H1 (cell line): ENCODE measurements around the gene ASAP3. TPM values are rescaled to one million over a fixed set of nuclear protein-coding genes. Genes with fewer than 3 reads are reported as not detected.

ENCODE experiments used
- CTCF ChIA-PET: fragments of 300-600 bp; sonication (Branson Sonifier 250); formaldehyde crosslinking; loops from one replicate; lab custom pipeline; 2021; ENCODE audit not compliant: partially characterized antibody; lab: Charles Lee
- POLR2A ChIA-PET: fragments of 300-600 bp; sonication (Branson Sonifier 250); formaldehyde crosslinking; loops from one replicate; lab custom pipeline; 2021; ENCODE audit warnings: inconsistent platforms; ENCODE audit not compliant: partially characterized antibody; lab: Charles Lee
- DNase-seq, 2 experiments: peaks; one replicate each; pipeline versions ENCODE4 v3.0.0 to v3.0.0-alpha.2; 2010 to 2022; ENCODE audit warnings: low spot score in 2 of 2, low read depth in 1 of 2, mixed read lengths in 1 of 2
- FAIRE-seq: peaks from 2 replicates; lab custom pipeline; 2011; peaks lifted over from hg19 to GRCh38; lab: Jason Lieb, UNC
- H2AFZ ChIP-seq: 2 replicates; pipeline ENCODE4 v1.8.1; 2012; ENCODE audit warnings: low read length, inconsistent platforms
- H2AK5ac ChIP-seq: 2 replicates; pipeline ENCODE4 v1.6.1; 2013; ENCODE audit warnings: low read depth, low read length
- H2BK120ac ChIP-seq: replicated peaks from 2 replicates; pipeline ENCODE3; 2013; ENCODE audit warnings: low read depth, low read length, inconsistent platforms
- H2BK12ac ChIP-seq: 2 replicates; pipeline ENCODE4 v1.6.1; 2013; ENCODE audit warnings: low read depth, low read length
- H2BK15ac ChIP-seq: 2 replicates; pipeline ENCODE4 v1.6.1; 2013; ENCODE audit warnings: low read length
- H2BK20ac ChIP-seq: 2 replicates; pipeline ENCODE4 v1.6.1; 2013; ENCODE audit warnings: low read length
- H2BK5ac ChIP-seq: 2 replicates; pipeline ENCODE4 v1.6.1; 2013; ENCODE audit warnings: low read depth, low read length
- H3K14ac ChIP-seq: 2 replicates; pipeline ENCODE4 v1.6.1; 2013; ENCODE audit warnings: inconsistent platforms; ENCODE audit not compliant: insufficient read length
- H3K18ac ChIP-seq: 2 replicates; pipeline ENCODE4 v1.6.1; 2013; ENCODE audit warnings: low read length; ENCODE audit errors: extremely low read depth
- H3K23ac ChIP-seq: 2 replicates; pipeline ENCODE4 v1.6.1; 2013; ENCODE audit warnings: inconsistent platforms; ENCODE audit not compliant: insufficient read length
- H3K23me2 ChIP-seq: 2 replicates; pipeline ENCODE4 v1.6.1; 2013; ENCODE audit warnings: low read depth, low read length
- H3K27ac ChIP-seq: 2 replicates; pipeline ENCODE4 v1.6.1; 2011; ENCODE audit warnings: low read depth, low read length, inconsistent platforms
- H3K27me3 ChIP-seq, 4 experiments: replicated peaks in 1 of 4; 1 replicate in 1 of 4; 2 replicates in 3 of 4; pipeline versions ENCODE4 v1.6.1 to v1.8.1; 2011 to 2013; ENCODE audit warnings: low read length in 3 of 4, mild to moderate bottlenecking in 3 of 4, inconsistent platforms in 2 of 4, mixed read lengths in 2 of 4, moderate library complexity in 1 of 4; ENCODE audit not compliant: control insufficient read depth in 3 of 4, insufficient read depth in 3 of 4; ENCODE audit errors: extremely low read depth in 1 of 4
- H3K36me3 ChIP-seq, 4 experiments: 2 replicates each; pipeline versions ENCODE4 v1.6.1 to v1.8.1; 2011 to 2013; ENCODE audit warnings: mild to moderate bottlenecking in 4 of 4, low read length in 3 of 4, moderate library complexity in 2 of 4, control low read depth in 1 of 4, inconsistent platforms in 1 of 4; ENCODE audit not compliant: insufficient read depth in 4 of 4, control insufficient read depth in 2 of 4
- H3K4ac ChIP-seq: replicated peaks from 2 replicates; pipeline ENCODE3; 2013; ENCODE audit warnings: low read length, low read depth, mixed read lengths, inconsistent platforms; ENCODE audit not compliant: insufficient read length
- H3K4me1 ChIP-seq, 4 experiments: replicated peaks in 1 of 4; 1 replicate in 1 of 4; 2 replicates in 3 of 4; pipeline versions ENCODE4 v1.6.1 to v1.8.1; 2011 to 2013; ENCODE audit warnings: low read length in 3 of 4, inconsistent platforms in 2 of 4, mixed read lengths in 1 of 4; ENCODE audit not compliant: insufficient read depth in 4 of 4, control insufficient read depth in 3 of 4
- H3K4me2 ChIP-seq, 2 experiments: 2 replicates each; pipeline versions ENCODE4 v1.6.1 to v1.8.1; 2011 to 2013; ENCODE audit warnings: low read depth in 2 of 2, low read length in 2 of 2, control low read depth in 1 of 2, inconsistent platforms in 1 of 2, mild to moderate bottlenecking in 1 of 2; ENCODE audit not compliant: insufficient read depth in 1 of 2
- H3K4me3 ChIP-seq, 4 experiments: fragments of 200-600, 300-600 bp in 1 of 4; sonication (generic), shearing (Covaris generic), sonication (Bioruptor Twin) in 1 of 4; 2 replicates each; pipeline versions ENCODE4 v1.5.1 to v1.8.1; 2011 to 2016; ENCODE audit warnings: low read length in 4 of 4, low read depth in 3 of 4, control low read depth in 2 of 4, inconsistent platforms in 2 of 4, mild to moderate bottlenecking in 2 of 4, mixed read lengths in 1 of 4, moderate library complexity in 1 of 4; ENCODE audit not compliant: insufficient read depth in 2 of 4; ENCODE audit errors: extremely low read depth in 1 of 4
- H3K56ac ChIP-seq: replicated peaks from 2 replicates; pipeline ENCODE3; 2013; ENCODE audit warnings: low read depth, mild to moderate bottlenecking, mixed read lengths, low read length, inconsistent platforms; ENCODE audit not compliant: insufficient read length
- H3K79me1 ChIP-seq: 2 replicates; pipeline ENCODE4 v1.6.1; 2013; ENCODE audit warnings: low read depth, low read length, control low read depth
- H3K79me2 ChIP-seq, 2 experiments: 2 replicates each; pipeline versions ENCODE4 v1.6.1 to v1.8.1; 2012 to 2013; ENCODE audit warnings: low read length in 2 of 2, mild to moderate bottlenecking in 2 of 2, inconsistent platforms in 1 of 2; ENCODE audit not compliant: insufficient read depth in 2 of 2, control insufficient read depth in 1 of 2
- H3K9ac ChIP-seq, 4 experiments: replicated peaks in 1 of 4; 1 replicate in 1 of 4; 2 replicates in 3 of 4; pipeline versions ENCODE4 v1.6.1 to v1.8.1; 2011 to 2013; ENCODE audit warnings: low read depth in 3 of 4, low read length in 3 of 4, control low read depth in 2 of 4, mild to moderate bottlenecking in 2 of 4, moderate library complexity in 2 of 4, inconsistent platforms in 1 of 4; ENCODE audit errors: extremely low read depth in 1 of 4
- H3K9me3 ChIP-seq, 2 experiments: 2 replicates each; pipeline versions ENCODE4 v1.6.1 to v1.8.1; 2012 to 2013; ENCODE audit warnings: mild to moderate bottlenecking in 2 of 2, moderate library complexity in 2 of 2, control low read depth in 1 of 2, inconsistent platforms in 1 of 2, low read depth in 1 of 2, low read length in 1 of 2, mixed read lengths in 1 of 2; ENCODE audit not compliant: insufficient read depth in 2 of 2
- H4K20me1 ChIP-seq, 2 experiments: replicated peaks in 1 of 2; 2 replicates each; pipeline versions ENCODE3 to v1.8.1; 2011 to 2013; ENCODE audit warnings: inconsistent platforms in 2 of 2, low read length in 2 of 2, mild to moderate bottlenecking in 1 of 2; ENCODE audit not compliant: insufficient read depth in 2 of 2, control insufficient read depth in 1 of 2
- H4K5ac ChIP-seq: 2 replicates; pipeline ENCODE4 v1.6.1; 2013; ENCODE audit warnings: low read length, low read depth, mixed read lengths, inconsistent platforms; ENCODE audit not compliant: insufficient read length
- H4K8ac ChIP-seq: 2 replicates; pipeline ENCODE4 v1.8.0; 2013; ENCODE audit warnings: mild to moderate bottlenecking, moderate library complexity, low read length, inconsistent platforms; ENCODE audit not compliant: insufficient read depth; ENCODE audit errors: extremely low read depth
- H4K91ac ChIP-seq: replicated peaks from 2 replicates; pipeline ENCODE3; 2013; ENCODE audit warnings: low read length, mixed read lengths, inconsistent platforms; ENCODE audit not compliant: insufficient read length
- ASH2L ChIP-seq: fragments of 200-600, 300-600 bp; sonication (generic); IDR thresholded peaks from one replicate; pipeline ENCODE4 v1.7.1; 2017; ENCODE audit warnings: low read length
- CBX5 ChIP-seq: fragments of 300-800, 300-1000 bp; sonication (generic); IDR thresholded peaks from 2 replicates; pipeline ENCODE4 v1.7.1; 2016; ENCODE audit warnings: antibody characterized with exemption, low read length, low read depth
- CTCF ChIP-seq, 3 experiments: IDR thresholded peaks; 1 replicate in 2 of 3; 2 replicates in 1 of 3; pipeline versions ENCODE4 v1.5.1 to v1.6.1; 2011; ENCODE audit warnings: low read length in 3 of 3, mild to moderate bottlenecking in 3 of 3, inconsistent platforms in 2 of 3, low read depth in 1 of 3, moderate library complexity in 1 of 3; ENCODE audit not compliant: insufficient read depth in 1 of 3; ENCODE audit errors: control extremely low read depth in 1 of 3
- EP300 ChIP-seq, 2 experiments: IDR thresholded peaks; 1 replicate in 1 of 2; 2 replicates in 1 of 2; pipeline ENCODE4 v1.6.1; 2011 to 2012; ENCODE audit warnings: low read depth in 2 of 2, low read length in 2 of 2, mild to moderate bottlenecking in 2 of 2, borderline replicate concordance in 1 of 2, inconsistent platforms in 1 of 2, moderate library complexity in 1 of 2
- RFX5 ChIP-seq: IDR thresholded peaks from 2 replicates; pipeline ENCODE4 v1.6.1; 2011; ENCODE audit warnings: low read depth, low read length, improper control_type of control experiment, borderline replicate concordance
- SAP30 ChIP-seq: fragments of 300-600 bp; sonication (generic); IDR thresholded peaks from 2 replicates; pipeline ENCODE4 v1.7.1; 2012; ENCODE audit warnings: low read length, moderate library complexity, mild to moderate bottlenecking, inconsistent platforms; ENCODE audit not compliant: insufficient read depth, insufficient replicate concordance
- SIN3A ChIP-seq, 2 experiments: IDR thresholded peaks in 1 of 2; conservative IDR thresholded peaks in 1 of 2; 2 replicates each; pipeline ENCODE4 v1.6.1; 2011 to 2012; ENCODE audit warnings: low read length in 2 of 2, improper control_type of control experiment in 1 of 2, low read depth in 1 of 2, mild to moderate bottlenecking in 1 of 2
- SIRT6 ChIP-seq: IDR thresholded peaks from one replicate; pipeline ENCODE4 v1.7.1; 2012; ENCODE audit warnings: low read length, inconsistent platforms
- SRF ChIP-seq: IDR thresholded peaks from 2 replicates; pipeline ENCODE4 v1.6.1; 2011; ENCODE audit warnings: mild to moderate bottlenecking, low read depth, low read length, moderate library complexity
- TAF7 ChIP-seq: optimal IDR thresholded peaks from 2 replicates; pipeline ENCODE3; 2011; ENCODE audit warnings: low read depth, mild to moderate bottlenecking, inconsistent platforms, low read length, moderate library complexity, borderline replicate concordance
- TBP ChIP-seq: IDR thresholded peaks from 2 replicates; pipeline ENCODE4 v1.6.1; 2011; ENCODE audit warnings: low read depth, low read length, improper control_type of control experiment
- WGBS, 2 experiments: shearing (Covaris generic) in 1 of 2; methylation state at CpG; one replicate each; pipeline versions ENCODE4 v1.1.6 to v1.1.7; 2013 to 2015; ENCODE audit warnings: low lambda C conversion rate in 2 of 2, mixed read lengths in 2 of 2, inconsistent platforms in 1 of 2, low coverage in 1 of 2, missing lambda C conversion rate in 1 of 2; ENCODE audit not compliant: insufficient replicate concordance in 2 of 2, insufficient coverage in 1 of 2, insufficient read length in 1 of 2; ENCODE audit errors: extremely low coverage in 1 of 2, missing lambda C conversion rate in 1 of 2; 5-methylcytosine and 5-hydroxymethylcytosine counted together
- polyA plus RNA-seq, 7 experiments: library from polyadenylated mRNA; depleted of rRNA in 3 of 7; stranded (reverse) in 5 of 7; unstranded in 2 of 7; fragments of >200 nt in 5 of 7; fragments of 200-250 nt in 2 of 7; gene quantifications; 1 replicate in 5 of 7; 2 replicates in 1 of 7; 4 replicates in 1 of 7; pipeline versions ENCODE4 v1.2.1 to v1.2.3, GENCODE V29; 2011 to 2013; ENCODE audit warnings: missing spikeins in 2 of 7, mixed read lengths in 2 of 7
- total RNA-seq: library from RNA; stranded (reverse); fragmentation: NEBNext Ultra II Directional; extraction: Animal tissue kit (Norgen Biotek cat#: 25700); gene quantifications from 2 replicates; pipeline ENCODE4 v1.2.1, GENCODE V29; 2021

ASAP3 gene
- total and polyA plus RNA-seq, 2 of the 8 experiments (the other 6 are each of a cell fraction or from before 2014, with no cell fraction given) = 53.1 to 58.0 TPM

- no peak overlapping the region for H3K4me2 ChIP-seq
- no peak overlapping the region for H4K91ac ChIP-seq
- no peak overlapping the region for H2AFZ ChIP-seq
- H3K9ac ChIP-seq = no peak overlapping the region
- 72% methylated on average over 6 of the region's 6 CpGs; no CpG with 5 or more reads in 1 of the 2 experiments for WGBS, 2 experiments
- DNase-seq (no peak), FAIRE-seq (no peak)
- H3K79me2 ChIP-seq = no peaks in the 10 kb centered on the region
- no peak overlapping the region for H3K4ac ChIP-seq
- H3K9me3 ChIP-seq = no peaks in the 10 kb centered on the region
- H3K56ac ChIP-seq = no peak overlapping the region
- H3K36me3 ChIP-seq = no peaks in the 10 kb centered on the region
- H3K79me1 ChIP-seq = no peaks in the 10 kb centered on the region
- H3K4me3 ChIP-seq = no peak overlapping the region
- no peak overlapping the region for H2BK15ac ChIP-seq
- H3K27me3 ChIP-seq = peaks cover 20 to 96% (median 58%) of the 10 kb centered on the region in 4 experiments
- CTCF ChIA-PET = interaction anchor here (0.7 to 3.7 kb wide), 17 partner anchors 9 to 296 kb away, joined by 3 to 44 read pairs (median 8); partner anchors contain the start of genes HNRNPR, TCEA3 and ZNF436
- H2AK5ac ChIP-seq = no peak overlapping the region
- peaks cover 0 to 3% of the 10 kb centered on the region in 2 experiments for H4K20me1 ChIP-seq
- H2BK20ac ChIP-seq = no peak overlapping the region
- no peak overlapping the region for H2BK5ac ChIP-seq
- no peak overlapping the region for H3K18ac ChIP-seq
- no peak overlapping the region for H4K5ac ChIP-seq
- no peaks in the 10 kb centered on the region for H3K23me2 ChIP-seq
- no peak overlapping the region for H3K14ac ChIP-seq
- H2BK120ac ChIP-seq = no peak overlapping the region
- peaks cover 0 to 4% (median 2%) of the 10 kb centered on the region in 4 experiments; a peak in 2 of 7 replicates for H3K4me1 ChIP-seq
- H4K8ac ChIP-seq = no peak overlapping the region
- H3K27ac ChIP-seq = no peak overlapping the region
- H3K23ac ChIP-seq = no peak overlapping the region
- no peak overlapping the region for H2BK12ac ChIP-seq
- POLR2A ChIA-PET = interaction anchor here (1.2 to 1.7 kb wide), 2 partner anchors 13 to 59 kb away, joined by 3 to 4 read pairs; partner anchors contain the start of gene HNRNPR
- TF ChIP-seq SIRT6 = no peak
- TF ChIP-seq ASH2L = no peak
- no peak for TF ChIP-seq SRF
- TF ChIP-seq CBX5 = no peak
- TF ChIP-seq SIN3A (conservative IDR thresholded peaks at IDR 0.05 in 1 of 2, IDR thresholded peaks at IDR 0.05 in 1 of 2; ENCODE audit: low read depth in 1 of 2, low read length in 2 of 2) = no peak
- no peak for TF ChIP-seq TBP
- no peak for TF ChIP-seq EP300 (IDR thresholded peaks at IDR 0.05; ENCODE audit: borderline replicate concordance in 1 of 2, low read depth in 2 of 2, low read length in 2 of 2)
- TF ChIP-seq RFX5 = no peak
- TF ChIP-seq CTCF (IDR thresholded peaks at IDR 0.05; ENCODE audit: control extremely low read depth in 1 of 3, insufficient read depth in 1 of 3, low read depth in 1 of 3, low read length in 3 of 3) = no peak
- TF ChIP-seq SAP30 = no peak
- TF ChIP-seq TAF7 = no peak
Observed at GRCh38 chr1:23403038-23403336, 81.0 kb downstream of the ASAP3 start.
